GM18520 (cell line): Measurements from ENCODE around the gene CBLB.

ENCODE experiments used
- ATAC-seq: cut with Tn5 transposase; IDR thresholded peaks from one replicate; pipeline ENCODE4 v1.9.1; 2021; ENCODE audit not compliant: unreplicated experiment

Gene CBLB

GRCh38 chr3:105847865-105848264 lies 20.9 kb downstream of the CBLB start:
- ATAC-seq, result no peak

- ATAC-seq, result no peak
Observed at GRCh38 chr3:105847452-105847851, 21.4 kb downstream of the CBLB start.

- no peak for ATAC-seq
Observed at GRCh38 chr3:105846809-105847208, 22.0 kb downstream of the CBLB start.

GRCh38 chr3:105845488-105845887 lies 23.3 kb downstream of the CBLB start:
- no peak for ATAC-seq

- ATAC-seq, result no peak
Observed at GRCh38 chr3:105844704-105845103, 24.1 kb downstream of the CBLB start.

- ATAC-seq, result no peak
Observed at GRCh38 chr3:105843994-105844393, 24.8 kb downstream of the CBLB start.

GRCh38 chr3:105842943-105843342 lies 25.9 kb downstream of the CBLB start:
- no peak for ATAC-seq

GRCh38 chr3:105842449-105842848 lies 26.4 kb downstream of the CBLB start:
- ATAC-seq, result no peak

- no peak for ATAC-seq
Observed at GRCh38 chr3:105837947-105838346, 30.9 kb downstream of the CBLB start.

GRCh38 chr3:105837143-105837740 lies 31.6 kb downstream of the CBLB start:
- ATAC-seq, result peak; percentile 91

GRCh38 chr3:105836533-105836932 lies 32.3 kb downstream of the CBLB start:
- ATAC-seq, result peak; percentile 23

- ATAC-seq, result no peak
Observed at GRCh38 chr3:105835606-105836005, 33.2 kb downstream of the CBLB start.

GRCh38 chr3:105834768-105835167 lies 34.0 kb downstream of the CBLB start:
- no peak for ATAC-seq

GRCh38 chr3:105832644-105833043 lies 36.2 kb downstream of the CBLB start:
- no peak for ATAC-seq

- no peak for ATAC-seq
Observed at GRCh38 chr3:105830836-105831235, 38.0 kb downstream of the CBLB start.

GRCh38 chr3:105829871-105830622 lies 38.8 kb downstream of the CBLB start:
- no peak for ATAC-seq

GRCh38 chr3:105829229-105829628 lies 39.6 kb downstream of the CBLB start:
- no peak for ATAC-seq

GRCh38 chr3:105828703-105829102 lies 40.1 kb downstream of the CBLB start:
- ATAC-seq, result peak; percentile 64

- ATAC-seq, result no peak
Observed at GRCh38 chr3:105827959-105828358, 40.9 kb downstream of the CBLB start.

GRCh38 chr3:105826778-105827634 lies 41.8 kb downstream of the CBLB start:
- ATAC-seq, result peak; percentile 31

- no peak for ATAC-seq
Observed at GRCh38 chr3:105824129-105824528, 44.7 kb downstream of the CBLB start.
